Ramos (cell line): ENCODE measurements around the gene SLAMF9.

Experiments used
- in situ Hi-C: fragments of 300-500 bp; cut with MboI; formaldehyde crosslinking; loops from one replicate; pipeline ENCODE4 v1.14.3; 2022; ENCODE audit warnings: low sequenced_read_pairs; ENCODE audit not compliant: unreplicated experiment

SLAMF9 gene

GRCh38 chr1:159949123-159949522 is 4.9 kb downstream of the SLAMF9 start:
- in situ Hi-C loops, result no loop called here

- in situ Hi-C loops, result no loop called here
Measured at GRCh38 chr1:159947942-159948341, 6.1 kb downstream of the SLAMF9 start.

- in situ Hi-C loops, result no loop called here
Measured at GRCh38 chr1:159946242-159947187, 7.5 kb downstream of the SLAMF9 start.

GRCh38 chr1:159945483-159946241 is 8.4 kb downstream of the SLAMF9 start, which contains the start of gene IGSF9:
Gene IGSF9 (minus strand): TSS chr1:159945613. CDS start chr1:159943454, 2,159 bp downstream.
- in situ Hi-C loops, result no loop called here

GRCh38 chr1:159944623-159945455 is 9.2 kb downstream of the SLAMF9 start:
- in situ Hi-C loops, result no loop called here

- in situ Hi-C loops, result no loop called here
Measured at GRCh38 chr1:159943908-159944622, 10.0 kb downstream of the SLAMF9 start.

GRCh38 chr1:159943278-159943640 is 10.8 kb downstream of the SLAMF9 start:
- in situ Hi-C loops, result no loop called here

- in situ Hi-C loops, result no loop called here
Measured at GRCh38 chr1:159942632-159943277, 11.3 kb downstream of the SLAMF9 start.

- in situ Hi-C loops, result no loop called here
Measured at GRCh38 chr1:159941591-159942560, 12.2 kb downstream of the SLAMF9 start.

- in situ Hi-C loops, result no loop called here
Measured at GRCh38 chr1:159941141-159941540, 12.9 kb downstream of the SLAMF9 start.

GRCh38 chr1:159940006-159940620 is 13.9 kb downstream of the SLAMF9 start:
- in situ Hi-C loops, result no loop called here

- in situ Hi-C loops, result loop anchor here (5.0 kb wide), 1 partner anchor 68 kb away; no protein-coding TSS in a partner anchor
Measured at GRCh38 chr1:159939678-159940002, 14.4 kb downstream of the SLAMF9 start.

- in situ Hi-C loops, result loop anchor here (5.0 kb wide), 1 partner anchor 68 kb away; no protein-coding TSS in a partner anchor
Measured at GRCh38 chr1:159938905-159939677, 14.9 kb downstream of the SLAMF9 start.

- in situ Hi-C loops, result loop anchor here (5.0 kb wide), 1 partner anchor 69 kb away; no protein-coding TSS in a partner anchor
Measured at GRCh38 chr1:159938211-159938852, 15.7 kb downstream of the SLAMF9 start.

- in situ Hi-C loops, result loop anchor here (5.0 kb wide), 1 partner anchor 70 kb away; no protein-coding TSS in a partner anchor
Measured at GRCh38 chr1:159937054-159937750, 16.8 kb downstream of the SLAMF9 start.
